ENCODE measurements around the gene TBC1D24.

Gene TBC1D24

DNA sequence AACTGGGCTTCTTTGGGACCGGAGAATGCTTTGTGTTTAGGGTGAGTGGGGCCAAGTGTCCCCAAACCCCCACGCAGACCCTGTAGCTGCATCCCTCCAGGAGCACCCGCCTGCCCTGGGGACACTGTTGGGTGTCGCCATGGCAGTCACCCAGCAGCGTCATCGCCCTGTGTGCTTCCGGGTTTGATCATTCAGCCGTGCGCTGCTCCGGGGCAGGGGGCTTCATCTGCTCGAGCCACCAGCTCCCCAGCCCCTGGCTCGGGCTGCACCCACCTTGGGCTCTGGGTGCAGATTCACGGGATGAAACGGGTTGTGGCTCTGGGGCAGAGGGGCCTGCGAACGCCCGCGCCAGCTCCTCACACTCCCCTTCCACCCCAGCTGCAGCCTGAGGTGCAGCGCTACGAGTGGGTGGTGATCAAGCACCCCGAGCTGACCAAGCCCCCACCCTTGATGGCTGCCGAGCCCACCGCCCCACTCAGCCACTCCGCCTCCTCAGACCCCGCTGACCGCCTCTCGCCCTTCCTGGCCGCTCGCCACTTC lies 25.0 kb downstream of the TBC1D24 start:
- no peak for DNase-seq (ENCODE audit: low read depth)

GRCh38 chr16:2500430-2500917 lies 25.5 kb downstream of the TBC1D24 start:
- DNase-seq (ENCODE audit: low read depth) = no peak

GRCh38 chr16:2500918-2501750 lies 26.2 kb downstream of the TBC1D24 start:
- DNase-seq (ENCODE audit: low read depth) = no peak

DNA sequence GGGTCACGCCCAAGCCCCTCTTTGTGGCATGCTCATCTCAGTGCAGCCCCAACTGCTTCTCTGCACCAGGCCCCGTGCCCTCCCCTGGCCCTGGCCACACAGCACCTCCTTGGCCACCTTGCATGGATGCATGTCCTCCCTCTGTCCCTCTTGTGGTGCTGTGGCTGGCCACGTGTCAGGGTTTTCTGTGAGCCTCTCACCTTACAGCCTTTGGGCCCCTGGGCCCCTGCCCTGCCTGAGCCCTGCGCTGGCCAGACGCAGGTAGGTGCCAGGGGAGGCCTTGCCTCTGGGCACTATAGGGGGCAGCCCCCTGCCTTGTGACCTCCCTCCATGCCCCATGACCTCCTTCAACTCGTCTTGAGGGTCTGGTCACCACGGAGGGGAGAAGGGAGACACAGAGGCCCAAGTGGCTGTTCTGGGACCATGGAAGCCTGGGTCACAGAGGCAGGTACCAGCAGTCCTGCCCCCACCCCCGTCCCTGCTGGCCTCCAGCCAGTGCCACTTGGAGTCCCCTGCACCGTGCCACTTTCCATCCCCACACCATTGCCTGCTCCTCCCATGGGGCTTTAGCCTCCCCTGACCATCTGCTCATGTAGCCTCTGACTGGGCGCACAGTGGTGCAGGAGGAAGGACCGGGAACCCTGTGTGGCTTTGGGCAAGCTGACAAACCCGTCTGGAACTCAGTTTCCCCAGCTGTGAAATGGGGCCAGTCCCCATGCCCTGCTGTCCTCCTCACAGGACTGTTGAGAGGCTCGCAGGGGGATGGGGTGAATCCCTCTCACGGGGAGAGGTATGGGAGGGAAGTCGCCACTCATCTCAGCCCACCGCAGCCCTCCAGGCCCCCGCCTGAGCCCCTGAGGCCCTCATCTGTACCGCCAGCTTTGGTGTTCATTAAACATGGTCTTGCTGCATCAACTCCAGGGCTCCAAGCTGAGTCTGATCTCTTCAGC lies 27.3 kb downstream of the TBC1D24 start:
- no peak for DNase-seq (ENCODE audit: low read depth)

DNA sequence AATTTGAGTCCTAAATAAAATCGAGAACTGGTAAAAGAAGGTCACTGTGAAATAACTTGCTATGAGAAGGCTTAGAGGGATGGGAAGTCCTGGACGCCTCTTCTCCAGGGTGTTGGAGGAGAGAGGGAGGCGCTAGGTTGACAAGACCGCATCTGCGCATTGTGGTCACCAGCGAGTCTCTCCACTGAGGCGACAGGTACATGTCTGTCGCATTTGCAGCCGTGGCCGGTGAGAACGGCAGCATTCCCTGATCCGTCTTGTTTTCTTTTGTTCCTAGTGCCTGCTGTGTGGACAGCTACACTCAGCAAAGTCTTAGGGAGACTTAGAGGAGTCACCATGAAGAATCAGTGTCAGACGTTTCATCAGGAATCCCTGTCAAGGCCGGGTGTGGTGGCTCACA lies 30.8 kb downstream of the TBC1D24 start:
- DNase-seq (ENCODE audit: low read depth) = no peak

DNA sequence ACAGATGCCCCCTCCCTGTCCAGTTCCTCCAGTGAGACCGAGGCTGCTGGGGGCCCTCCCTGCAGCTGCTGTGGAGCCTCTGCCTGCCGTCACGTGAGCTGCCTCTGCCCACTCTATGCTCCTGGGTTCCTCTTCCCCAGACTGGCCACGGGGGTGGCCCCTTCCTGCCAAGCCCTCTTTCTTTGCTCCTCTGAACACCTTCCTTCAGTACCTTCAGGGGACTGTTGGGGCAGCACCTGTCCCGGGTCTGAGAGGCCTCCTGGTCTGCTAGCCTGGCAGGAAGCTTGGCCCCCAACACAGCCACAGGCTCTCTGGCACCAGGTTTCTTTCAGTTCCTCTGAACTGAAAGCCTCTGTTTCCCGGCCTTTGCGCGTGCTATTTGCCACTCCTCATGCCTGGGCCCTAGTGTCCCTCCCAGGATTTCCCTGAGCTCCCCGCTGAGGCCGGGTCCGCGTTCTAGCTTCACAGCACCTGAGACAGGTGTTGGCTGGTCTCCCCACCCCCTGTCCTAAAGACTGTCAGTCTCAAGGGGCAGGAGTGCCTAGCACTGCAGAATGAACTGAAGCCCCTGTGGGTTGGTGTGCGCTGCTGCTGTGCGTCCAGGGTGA lies 32.2 kb downstream of the TBC1D24 start:
- DNase-seq (ENCODE audit: low read depth) = no peak

GRCh38 chr16:2507665-2508064 lies 32.7 kb downstream of the TBC1D24 start:
- no peak for DNase-seq (ENCODE audit: low read depth)

GRCh38 chr16:2508722-2509400 lies 33.9 kb downstream of the TBC1D24 start:
- DNase-seq (ENCODE audit: low read depth) = no peak

- DNase-seq (ENCODE audit: low read depth) = peak; percentile 72
Observed at GRCh38 chr16:2511128-2511800, 36.3 kb downstream of the TBC1D24 start.

GRCh38 chr16:2511996-2512734 lies 37.2 kb downstream of the TBC1D24 start:
- DNase-seq (ENCODE audit: low read depth) = no peak

DNA sequence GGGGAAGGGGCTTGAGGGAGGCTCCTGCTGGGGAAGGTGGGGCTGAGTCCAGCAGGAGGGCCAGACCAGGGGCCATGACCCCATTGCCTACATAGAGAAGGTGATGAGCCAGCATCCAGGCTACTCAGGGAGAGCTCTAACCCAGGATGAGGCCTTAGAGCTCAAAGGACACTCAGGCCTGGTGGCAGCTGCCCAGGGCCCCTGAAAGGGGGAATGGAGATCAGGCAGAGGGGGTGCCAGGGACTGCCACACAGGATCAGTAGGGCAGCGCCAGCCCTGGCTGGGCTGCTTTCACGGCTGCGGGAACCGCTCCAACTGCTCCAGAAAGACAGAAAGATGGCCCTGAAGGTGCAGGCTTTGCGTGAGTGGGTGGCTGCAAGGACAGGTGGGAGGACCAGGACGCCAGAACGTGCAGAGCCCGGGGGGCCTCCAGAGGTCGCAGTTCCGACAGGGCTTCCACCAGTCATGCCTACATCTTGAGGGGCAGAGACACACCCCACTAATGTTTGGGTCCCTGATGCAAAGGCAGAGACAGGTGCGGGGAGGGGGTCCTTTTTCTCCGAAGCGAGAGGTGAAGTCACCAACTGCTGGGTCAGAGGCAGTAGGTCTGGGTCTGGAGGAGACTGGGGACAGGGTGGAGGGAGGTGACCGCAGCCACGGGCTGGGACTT lies 37.9 kb downstream of the TBC1D24 start:
- DNase-seq (ENCODE audit: low read depth) = no peak

GRCh38 chr16:2513405-2514332 lies 38.7 kb downstream of the TBC1D24 start, which contains the start of gene ATP6V0C:
Gene ATP6V0C (plus strand): TSS chr16:2513952. CDS start chr16:2514104, 152 bp downstream.
- DNase-seq (ENCODE audit: low read depth) = peak; percentile 63

DNA sequence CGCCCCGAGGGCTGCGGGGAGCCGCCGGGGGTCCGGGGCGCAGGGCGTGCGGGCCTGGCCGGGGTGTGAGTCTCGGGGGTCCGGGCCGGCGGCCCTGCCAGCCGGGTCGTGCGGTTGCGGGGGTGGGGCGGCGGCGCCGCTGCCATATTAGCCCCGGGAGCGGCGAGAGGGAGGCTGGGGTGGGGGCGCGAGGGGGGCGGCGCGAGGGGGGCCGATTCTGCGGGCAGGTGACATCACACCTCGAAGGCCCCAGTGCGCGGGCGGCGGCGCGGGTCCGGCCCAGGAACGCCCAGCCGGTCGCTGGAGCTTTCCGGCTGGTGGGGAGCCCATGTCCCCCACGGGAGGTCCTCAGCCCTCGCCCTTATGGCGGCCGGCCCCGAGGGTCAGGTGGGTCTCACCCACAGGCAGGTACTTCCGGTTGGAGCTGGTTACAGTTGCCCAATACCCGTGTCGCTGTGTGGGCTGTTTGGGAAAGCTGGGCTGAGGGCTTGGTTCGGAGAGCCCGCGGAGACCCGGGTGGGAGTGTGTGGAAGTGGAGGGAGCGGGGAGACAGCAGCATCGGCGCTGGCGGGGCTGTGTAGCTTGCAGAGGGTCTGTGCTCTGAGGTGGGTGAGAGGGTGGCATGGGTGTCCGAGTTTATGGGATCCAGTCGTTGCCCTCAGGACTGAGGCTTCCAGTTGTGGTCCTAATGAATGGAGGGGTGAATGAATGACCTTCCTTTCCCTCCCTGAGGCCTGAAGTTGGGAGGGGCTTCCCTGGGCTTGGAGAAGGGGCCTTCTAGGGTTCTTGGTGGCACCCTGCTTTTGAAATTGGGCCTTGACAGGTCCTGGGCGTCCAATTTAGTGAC lies 39.6 kb downstream of the TBC1D24 start:
- DNase-seq (ENCODE audit: low read depth) = no peak

GRCh38 chr16:2515180-2515851 lies 40.4 kb downstream of the TBC1D24 start:
- DNase-seq (ENCODE audit: low read depth) = no peak

- DNase-seq (ENCODE audit: low read depth) = no peak
Observed at GRCh38 chr16:2516391-2517240, 41.7 kb downstream of the TBC1D24 start.

Data from stromal cell of bone marrow (primary cell).